ENCODE data around the gene TCEAL4.
"Not testable (repeated sequence)": the region's sequence is repeated elsewhere in the genome, so short reads cannot be mapped to it uniquely, and the experiment has no call there.

Gene TCEAL4

GRCh38 chrX:103586659-103587058 is 1.3 kb downstream of the TCEAL4 start:
- no peak for DNase-seq

- DNase-seq = not testable (repeated sequence)
Measured at GRCh38 chrX:103592295-103592694, 7.0 kb downstream of the TCEAL4 start.

GRCh38 chrX:103595202-103595601 is 9.9 kb downstream of the TCEAL4 start:
- DNase-seq = not testable (repeated sequence)

- peak in 49 of 51 donors; percentile 3 to 80 (median 42) for DNase-seq
Measured at GRCh38 chrX:103607364-103608305, 22.3 kb downstream of the TCEAL4 start, which contains the start of gene TCEAL3. Gene TCEAL3, plus strand, starts transcription at chrX:103607963. Its CDS starts 1,102 bp downstream, at chrX:103609065.

GRCh38 chrX:103608306-103608963 is 23.1 kb downstream of the TCEAL4 start:
- peak in 14 of 51 donors; percentile 1 to 56 (median 15) for DNase-seq

GRCh38 chrX:103610282-103610681 is 25.0 kb downstream of the TCEAL4 start:
- DNase-seq = no peak

GRCh38 chrX:103613362-103613890 is 28.1 kb downstream of the TCEAL4 start:
- DNase-seq = no peak

- DNase-seq = no peak
Measured at GRCh38 chrX:103614999-103615398, 29.7 kb downstream of the TCEAL4 start.

GRCh38 chrX:103615781-103616371 is 30.6 kb downstream of the TCEAL4 start:
- no peak for DNase-seq

- no peak for DNase-seq
Measured at GRCh38 chrX:103616676-103617186, 31.4 kb downstream of the TCEAL4 start.

- peak in 1 of 51 donors; percentile 1 for DNase-seq
Measured at GRCh38 chrX:103624111-103624510, 38.8 kb downstream of the TCEAL4 start.

GRCh38 chrX:103626855-103627254 is 41.5 kb downstream of the TCEAL4 start:
- no peak for DNase-seq

- DNase-seq = peak; percentile 1 to 78 (median 47)
Measured at GRCh38 chrX:103628386-103629317, 43.3 kb downstream of the TCEAL4 start, which contains the start of gene TCEAL1. Gene TCEAL1, plus strand, starts transcription at chrX:103628975. Its CDS starts 942 bp downstream, at chrX:103629917.

GRCh38 chrX:103629318-103630170 is 44.2 kb downstream of the TCEAL4 start:
- DNase-seq = peak in 50 of 51 donors; percentile 1 to 84 (median 56)

GRCh38 chrX:103630171-103630511 is 44.8 kb downstream of the TCEAL4 start:
- DNase-seq = no peak

- DNase-seq = no peak
Measured at GRCh38 chrX:103631145-103631544, 45.8 kb downstream of the TCEAL4 start.

GRCh38 chrX:103635436-103635835 is 50.1 kb downstream of the TCEAL4 start:
- DNase-seq = no peak

Measured in hypothalamus (tissue), 51 donors.